ENCODE data around the gene PACS2. TPM values are rescaled to one million over a fixed set of nuclear protein-coding genes. Genes with fewer than 3 reads are reported as not detected.

The PACS2 gene
- total and polyA plus RNA-seq, 2 of the 8 experiments (the other 6 are each of a cell fraction or from before 2014, with no cell fraction given), result 38.0 to 62.8 TPM

DNA sequence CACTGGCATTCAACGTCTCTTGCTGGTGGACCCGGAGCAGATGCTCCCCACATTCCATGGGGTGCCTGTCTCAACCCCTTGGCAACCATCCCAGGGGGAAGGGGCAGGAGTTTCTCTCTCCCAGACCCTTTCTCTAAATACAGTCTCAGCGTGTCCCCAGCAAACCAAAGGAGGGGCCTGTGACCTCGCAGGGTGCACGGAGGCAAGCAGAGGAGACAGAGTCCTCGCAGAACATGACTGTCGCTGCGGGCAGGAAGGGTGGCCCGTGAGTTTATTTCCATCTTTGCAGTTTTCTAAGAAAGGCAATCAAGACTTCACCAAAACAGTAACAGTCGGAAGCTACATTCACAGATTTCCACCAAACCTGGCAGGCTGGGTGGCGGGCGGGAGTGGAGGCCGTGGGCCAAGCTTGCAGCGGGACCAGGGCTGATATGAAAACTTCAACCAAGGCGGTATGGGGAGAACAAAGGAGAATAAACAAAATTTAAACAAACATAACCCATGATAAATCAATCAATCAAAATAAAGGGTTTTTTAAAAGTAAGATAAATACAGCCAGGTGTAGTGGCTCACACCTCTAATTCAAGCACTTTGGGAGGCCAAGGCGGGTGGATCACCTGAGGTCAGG lies 32.3 kb upstream of the PACS2 start:
- H3K4ac ChIP-seq (replicated peaks; ENCODE audit: insufficient read length, low read depth, low read length), result no peak overlapping the region
- H2AFZ ChIP-seq (ENCODE audit: low read length), result no peak overlapping the region
- FAIRE-seq (no peak), DNase-seq (ENCODE audit: low read depth in 1 of 2, low spot score in 2 of 2) (no peak)
- H2BK20ac ChIP-seq (ENCODE audit: low read length), result no peak overlapping the region
- no peak overlapping the region for H3K27ac ChIP-seq (ENCODE audit: low read depth, low read length)
- peaks cover 8% of the 10 kb centered on the region; the same call in 1 of the 2 replicates for H3K79me1 ChIP-seq (ENCODE audit: low read depth, low read length)
- CTCF ChIA-PET (ENCODE audit: partially characterized antibody), result interaction anchor here (0.7 to 2.7 kb wide), 18 partner anchors 10 to 92 kb away, joined by 3 to 14 read pairs (median 4); no protein-coding TSS in a partner anchor
- no peaks in the 10 kb centered on the region for H3K36me3 ChIP-seq (ENCODE audit: control insufficient read depth in 2 of 4, insufficient read depth in 4 of 4, low read length in 3 of 4)
- no peak overlapping the region for H2BK12ac ChIP-seq (ENCODE audit: low read depth, low read length)
- H4K91ac ChIP-seq (replicated peaks; ENCODE audit: insufficient read length, low read length), result no peak overlapping the region
- H4K20me1 ChIP-seq (replicated peaks in 1 of 2; ENCODE audit: control insufficient read depth in 1 of 2, insufficient read depth in 2 of 2, low read length in 2 of 2), result peaks cover 9% of the 10 kb centered on the region in 2 experiments
- no peak overlapping the region for H3K18ac ChIP-seq (ENCODE audit: extremely low read depth, low read length)
- H3K4me3 ChIP-seq (ENCODE audit: extremely low read depth in 1 of 4, insufficient read depth in 2 of 4, low read depth in 3 of 4, low read length in 4 of 4), result no peak overlapping the region
- no peak overlapping the region for H3K56ac ChIP-seq (replicated peaks; ENCODE audit: insufficient read length, low read depth, low read length)
- H2BK5ac ChIP-seq (ENCODE audit: low read depth, low read length), result no peak overlapping the region
- H3K79me2 ChIP-seq (ENCODE audit: control insufficient read depth in 1 of 2, insufficient read depth in 2 of 2, low read length in 2 of 2), result peaks cover 0 to 12% of the 10 kb centered on the region in 2 experiments; a peak in 1 of 4 replicates
- H3K27me3 ChIP-seq (replicated peaks in 1 of 4; ENCODE audit: control insufficient read depth in 3 of 4, extremely low read depth in 1 of 4, insufficient read depth in 3 of 4, low read length in 3 of 4), result no peaks in the 10 kb centered on the region
- no peak overlapping the region for H4K8ac ChIP-seq (ENCODE audit: extremely low read depth, insufficient read depth, low read length)
- no peak overlapping the region for H3K23ac ChIP-seq (ENCODE audit: insufficient read length)
- no peaks in the 10 kb centered on the region for H3K23me2 ChIP-seq (ENCODE audit: low read depth, low read length)
- no peak overlapping the region for H3K4me2 ChIP-seq (ENCODE audit: insufficient read depth in 1 of 2, low read depth in 2 of 2, low read length in 2 of 2)
- no peak overlapping the region for H4K5ac ChIP-seq (ENCODE audit: insufficient read length, low read depth, low read length)
- no peak overlapping the region for H2AK5ac ChIP-seq (ENCODE audit: low read depth, low read length)
- WGBS, 2 experiments (ENCODE audit: extremely low coverage in 1 of 2, insufficient coverage in 1 of 2, insufficient read length in 1 of 2, insufficient replicate concordance in 2 of 2, low coverage in 1 of 2, low lambda C conversion rate in 2 of 2, missing lambda C conversion rate in 1 of 2), result 81% methylated on average over 16 of the region's 16 CpGs; no CpG with 5 or more reads in 1 of the 2 experiments
- H2BK120ac ChIP-seq (replicated peaks; ENCODE audit: low read depth, low read length), result no peak overlapping the region
- H2BK15ac ChIP-seq (ENCODE audit: low read length), result no peak overlapping the region
- H3K9ac ChIP-seq (replicated peaks in 1 of 4; ENCODE audit: extremely low read depth in 1 of 4, low read depth in 3 of 4, low read length in 3 of 4), result no peak overlapping the region
- peaks cover 0 to 6% (median 3%) of the 10 kb centered on the region in 4 experiments; a peak in 4 of 7 replicates for H3K4me1 ChIP-seq (replicated peaks in 1 of 4; ENCODE audit: control insufficient read depth in 3 of 4, insufficient read depth in 4 of 4, low read length in 3 of 4)
- POLR2A ChIA-PET (ENCODE audit: partially characterized antibody), result no interaction called here
- no peaks in the 10 kb centered on the region for H3K9me3 ChIP-seq (ENCODE audit: insufficient read depth in 2 of 2, low read depth in 1 of 2, low read length in 1 of 2)
- no peak overlapping the region for H3K14ac ChIP-seq (ENCODE audit: insufficient read length)
- TF ChIP-seq, protein P1, sequence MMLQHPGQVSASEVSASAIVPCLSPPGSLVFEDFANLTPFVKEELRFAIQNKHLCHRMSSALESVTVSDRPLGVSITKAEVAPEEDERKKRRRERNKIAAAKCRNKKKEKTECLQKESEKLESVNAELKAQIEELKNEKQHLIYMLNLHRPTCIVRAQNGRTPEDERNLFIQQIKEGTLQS (IDR thresholded peaks at IDR 0.05; ENCODE audit: insufficient read depth, low read depth, low read length), result no peak

Data from H1 (cell line).